ENCODE measurements around the gene ZFP30.
A peak's percentile ranks its signal among the peaks of the same experiment; 100 is the strongest.
"Not testable (repeated sequence)": the region's sequence is repeated elsewhere in the genome, so short reads cannot be mapped to it uniquely, and the experiment has no call there.

Gene ZFP30

GRCh38 chr19:37655301-37655688 lies at the start of gene ZFP30:
ZFP30 (minus strand) TSS chr19:37655465; CDS start chr19:37647822, 7,643 bp downstream.
- H3K36me3 Mint-ChIP-seq = peaks cover 8% of the 10 kb centered on the region

GRCh38 chr19:37699057-37699456 lies 43.8 kb upstream of the ZFP30 start:
- no peak for DNase-seq (ENCODE audit: low spot score in 2 of 2)
- Mint-ChIP-seq H3K4me1 (no peaks in the 10 kb centered on the region), H3K27me3 (no peaks in the 10 kb centered on the region), H3K9me3 (peaks cover 19% of the 10 kb centered on the region), H3K4me3 (no peak overlapping the region), H3K27ac (no peak overlapping the region), H3K36me3 (peaks cover 49% of the 10 kb centered on the region)
- no peak for ATAC-seq (ENCODE audit: low read depth)

More at GRCh38 chr19:37655301-37655688, at the start of gene ZFP30:
- Mint-ChIP-seq H3K27me3 (no peaks in the 10 kb centered on the region), H3K4me1 (peaks cover 22% of the 10 kb centered on the region), H3K9me3 (no peaks in the 10 kb centered on the region), H3K4me3 (peak within 1 kb of the TSS; percentile 99), H3K27ac (peak within 1 kb of the TSS; percentile 97)
- ATAC-seq (ENCODE audit: low read depth) (peak; percentile 55), DNase-seq (ENCODE audit: low spot score in 2 of 2) (peak; percentile 65 to 68)

- H3K4me3 Mint-ChIP-seq = no peak overlapping the region
- H3K9me3 Mint-ChIP-seq = peaks cover 19% of the 10 kb centered on the region
- peaks cover 43% of the 10 kb centered on the region for H3K36me3 Mint-ChIP-seq
- no peaks in the 10 kb centered on the region for H3K27me3 Mint-ChIP-seq
- H3K4me1 Mint-ChIP-seq = no peaks in the 10 kb centered on the region
- no peak for ATAC-seq (ENCODE audit: low read depth)
- no peak for DNase-seq (ENCODE audit: low spot score in 2 of 2)
- H3K27ac Mint-ChIP-seq = no peak overlapping the region
Observed at GRCh38 chr19:37698216-37698615, 43.0 kb upstream of the ZFP30 start.

GRCh38 chr19:37695144-37695899 lies 40.1 kb upstream of the ZFP30 start:
- peaks cover 5% of the 10 kb centered on the region for H3K4me1 Mint-ChIP-seq
- peaks cover 10% of the 10 kb centered on the region for H3K9me3 Mint-ChIP-seq
- no peaks in the 10 kb centered on the region for H3K27me3 Mint-ChIP-seq
- ATAC-seq (ENCODE audit: low read depth) (no peak), DNase-seq (ENCODE audit: low spot score in 2 of 2) (no peak)
- H3K36me3 Mint-ChIP-seq = peaks cover 30% of the 10 kb centered on the region
- no peak overlapping the region for H3K27ac Mint-ChIP-seq
- no peak overlapping the region for H3K4me3 Mint-ChIP-seq

- Mint-ChIP-seq H3K27me3 (no peaks in the 10 kb centered on the region), H3K4me3 (peak overlapping the region; percentile 17), H3K27ac (no peak overlapping the region), H3K9me3 (peaks cover 3% of the 10 kb centered on the region), H3K36me3 (peaks cover 12% of the 10 kb centered on the region), H3K4me1 (peaks cover 5% of the 10 kb centered on the region)
- ATAC-seq (ENCODE audit: low read depth) (no peak), DNase-seq (ENCODE audit: low spot score in 2 of 2) (no peak)
Observed at GRCh38 chr19:37692956-37693620, 37.8 kb upstream of the ZFP30 start.

GRCh38 chr19:37691881-37692504 lies 36.7 kb upstream of the ZFP30 start:
- peaks cover 6% of the 10 kb centered on the region for H3K36me3 Mint-ChIP-seq
- no peaks in the 10 kb centered on the region for H3K27me3 Mint-ChIP-seq
- H3K9me3 Mint-ChIP-seq = peaks cover 1% of the 10 kb centered on the region
- ATAC-seq (ENCODE audit: low read depth) (peak; percentile 93), DNase-seq (ENCODE audit: low spot score in 2 of 2) (peak; percentile 55 to 65)
- H3K4me3 Mint-ChIP-seq = peak overlapping the region; percentile 98
- peak overlapping the region; percentile 98 for H3K27ac Mint-ChIP-seq
- H3K4me1 Mint-ChIP-seq = peaks cover 5% of the 10 kb centered on the region

GRCh38 chr19:37683520-37683919 lies 28.3 kb upstream of the ZFP30 start:
- Mint-ChIP-seq H3K27ac (no peak overlapping the region), H3K27me3 (no peaks in the 10 kb centered on the region), H3K9me3 (peaks cover 7% of the 10 kb centered on the region), H3K4me3 (no peak overlapping the region), H3K36me3 (peaks cover 24% of the 10 kb centered on the region), H3K4me1 (no peaks in the 10 kb centered on the region)
- no peak for ATAC-seq (ENCODE audit: low read depth)
- DNase-seq (ENCODE audit: low spot score in 2 of 2) = no peak

- Mint-ChIP-seq H3K9me3 (peaks cover 10% of the 10 kb centered on the region), H3K4me1 (no peaks in the 10 kb centered on the region), H3K4me3 (no peak overlapping the region), H3K27ac (no peak overlapping the region), H3K36me3 (peaks cover 5% of the 10 kb centered on the region), H3K27me3 (no peaks in the 10 kb centered on the region)
- DNase-seq (ENCODE audit: low spot score in 2 of 2) = no peak
- ATAC-seq (ENCODE audit: low read depth) = no peak
Observed at GRCh38 chr19:37669450-37669914, 14.2 kb upstream of the ZFP30 start.

- not testable (repeated sequence) for H3K36me3 Mint-ChIP-seq; H3K27me3 Mint-ChIP-seq; H3K9me3 Mint-ChIP-seq; DNase-seq (ENCODE audit: low spot score in 2 of 2); ATAC-seq (ENCODE audit: low read depth)
- Mint-ChIP-seq H3K4me3 (peak overlapping the region; percentile 68), H3K27ac (peak overlapping the region; percentile 97), H3K4me1 (peaks cover 22% of the 10 kb centered on the region)
Observed at GRCh38 chr19:37657157-37657556, 1.9 kb upstream of the ZFP30 start.

- DNase-seq (ENCODE audit: low spot score in 2 of 2) = peak; percentile 70 to 72
- peaks cover 22% of the 10 kb centered on the region for H3K4me1 Mint-ChIP-seq
- H3K27me3 Mint-ChIP-seq = no peaks in the 10 kb centered on the region
- no peaks in the 10 kb centered on the region for H3K9me3 Mint-ChIP-seq
- H3K27ac Mint-ChIP-seq = peak overlapping the region; percentile 97
- H3K36me3 Mint-ChIP-seq = peaks cover 4% of the 10 kb centered on the region
- ATAC-seq (ENCODE audit: low read depth) = peak; percentile 82
- H3K4me3 Mint-ChIP-seq = peak overlapping the region; percentile 99
Observed at GRCh38 chr19:37655689-37656371, 565 bp upstream of the ZFP30 start.

GRCh38 chr19:37654629-37655300 lies 500 bp downstream of the ZFP30 start:
- H3K27me3 Mint-ChIP-seq = no peaks in the 10 kb centered on the region
- H3K4me3 Mint-ChIP-seq = peak overlapping the region; percentile 99
- no peak for DNase-seq (ENCODE audit: low spot score in 2 of 2)
- peaks cover 10% of the 10 kb centered on the region for H3K36me3 Mint-ChIP-seq
- no peaks in the 10 kb centered on the region for H3K9me3 Mint-ChIP-seq
- peaks cover 22% of the 10 kb centered on the region for H3K4me1 Mint-ChIP-seq
- peak; percentile 5 for ATAC-seq (ENCODE audit: low read depth)
- H3K27ac Mint-ChIP-seq = peak overlapping the region; percentile 97

- Mint-ChIP-seq H3K36me3 (peaks cover 13% of the 10 kb centered on the region), H3K27ac (peak overlapping the region; percentile 97), H3K27me3 (no peaks in the 10 kb centered on the region), H3K9me3 (no peaks in the 10 kb centered on the region), H3K4me1 (peaks cover 22% of the 10 kb centered on the region), H3K4me3 (peak overlapping the region; percentile 99)
- DNase-seq (ENCODE audit: low spot score in 2 of 2) (no peak), ATAC-seq (ENCODE audit: low read depth) (no peak)
Observed at GRCh38 chr19:37654118-37654517, 1.1 kb downstream of the ZFP30 start.
